Measurements from ENCODE around the gene RALB.

RALB gene

DNA sequence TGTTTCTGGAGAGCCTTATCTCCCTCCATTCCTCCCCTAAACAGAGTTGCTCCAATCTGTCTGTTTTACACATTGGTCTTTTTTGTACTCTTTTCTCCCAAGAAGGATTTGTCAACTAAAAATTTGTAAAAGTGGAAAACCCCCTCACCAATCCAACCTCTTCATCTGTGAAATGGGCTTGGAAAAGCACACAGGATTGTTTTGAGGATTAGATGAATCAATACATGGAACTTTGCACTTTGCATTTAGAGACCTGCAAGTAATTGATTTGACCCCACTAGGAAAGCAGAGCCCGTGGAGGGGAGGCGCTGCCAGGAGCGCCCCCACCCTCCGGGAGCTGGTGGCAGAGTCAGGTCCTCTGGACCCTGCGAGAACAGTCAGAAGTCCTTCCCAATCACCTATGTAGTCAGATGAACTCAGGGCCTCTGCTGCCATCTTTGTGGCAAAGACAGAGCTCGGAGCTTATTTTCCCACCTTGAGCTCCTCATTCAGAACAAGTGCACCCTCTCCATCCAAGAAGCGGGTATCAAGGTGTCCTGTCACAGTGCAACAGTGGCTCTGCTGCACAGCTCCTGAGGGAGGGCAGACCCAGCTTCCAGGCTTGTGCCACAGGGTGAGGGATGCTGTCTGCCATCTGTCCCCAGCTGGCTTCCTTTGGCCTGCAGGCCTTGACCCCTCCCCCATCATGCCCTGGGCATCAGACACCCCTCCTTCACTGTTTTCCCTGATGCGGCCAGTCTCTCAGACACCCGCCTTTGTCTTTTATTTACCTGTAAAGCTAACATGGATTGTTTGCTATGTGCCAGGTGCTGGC, 27.7 kb upstream of the RALB start:
- peaks cover 17% of the 10 kb centered on the region for H3K79me2 ChIP-seq (ENCODE audit: low read length)
- peaks cover 15% of the 10 kb centered on the region for H3K27me3 ChIP-seq (ENCODE audit: low read depth, low read length)
- no peak overlapping the region for H3K4me3 ChIP-seq (ENCODE audit: low read length)
- TF ChIP-seq EZH2phosphoT487 (IDR thresholded peaks at IDR 0.05; ENCODE audit: low read depth): no peak
- TF ChIP-seq, protein P1, sequence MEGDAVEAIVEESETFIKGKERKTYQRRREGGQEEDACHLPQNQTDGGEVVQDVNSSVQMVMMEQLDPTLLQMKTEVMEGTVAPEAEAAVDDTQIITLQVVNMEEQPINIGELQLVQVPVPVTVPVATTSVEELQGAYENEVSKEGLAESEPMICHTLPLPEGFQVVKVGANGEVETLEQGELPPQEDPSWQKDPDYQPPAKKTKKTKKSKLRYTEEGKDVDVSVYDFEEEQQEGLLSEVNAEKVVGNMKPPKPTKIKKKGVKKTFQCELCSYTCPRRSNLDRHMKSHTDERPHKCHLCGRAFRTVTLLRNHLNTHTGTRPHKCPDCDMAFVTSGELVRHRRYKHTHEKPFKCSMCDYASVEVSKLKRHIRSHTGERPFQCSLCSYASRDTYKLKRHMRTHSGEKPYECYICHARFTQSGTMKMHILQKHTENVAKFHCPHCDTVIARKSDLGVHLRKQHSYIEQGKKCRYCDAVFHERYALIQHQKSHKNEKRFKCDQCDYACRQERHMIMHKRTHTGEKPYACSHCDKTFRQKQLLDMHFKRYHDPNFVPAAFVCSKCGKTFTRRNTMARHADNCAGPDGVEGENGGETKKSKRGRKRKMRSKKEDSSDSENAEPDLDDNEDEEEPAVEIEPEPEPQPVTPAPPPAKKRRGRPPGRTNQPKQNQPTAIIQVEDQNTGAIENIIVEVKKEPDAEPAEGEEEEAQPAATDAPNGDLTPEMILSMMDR (IDR thresholded peaks at IDR 0.05; ENCODE audit: low read depth, low read length): no peak
- no peaks in the 10 kb centered on the region for H4K20me1 ChIP-seq (ENCODE audit: insufficient read depth, low read length)
- H3K9me3 ChIP-seq (ENCODE audit: insufficient read depth, low read length): peaks cover 5% of the 10 kb centered on the region; the same call in 1 of the 2 replicates
- H3K4me2 ChIP-seq (ENCODE audit: low read length): no peak overlapping the region
- no peak overlapping the region for H3K9ac ChIP-seq (ENCODE audit: low read length)
- H3K4me1 ChIP-seq (ENCODE audit: low read length): peaks cover 16% of the 10 kb centered on the region
- H2AFZ ChIP-seq (ENCODE audit: low read depth, low read length): no peak overlapping the region
- no peak overlapping the region for H3K27ac ChIP-seq (ENCODE audit: low read length)
- peaks cover 7% of the 10 kb centered on the region for H3K36me3 ChIP-seq (replicated peaks; ENCODE audit: low read depth, low read length)

GRCh38 chr2:120225549-120226065, 27.0 kb upstream of the RALB start:
- H3K4me3 ChIP-seq (ENCODE audit: low read length): no peak overlapping the region
- no peak overlapping the region for H3K4me2 ChIP-seq (ENCODE audit: low read length)
- H3K4me1 ChIP-seq (ENCODE audit: low read length): peaks cover 16% of the 10 kb centered on the region
- peaks cover 7% of the 10 kb centered on the region for H3K36me3 ChIP-seq (replicated peaks; ENCODE audit: low read depth, low read length)
- TF ChIP-seq, protein P1 (IDR thresholded peaks at IDR 0.05; ENCODE audit: low read depth, low read length): no peak
- no peak for TF ChIP-seq EZH2phosphoT487 (IDR thresholded peaks at IDR 0.05; ENCODE audit: low read depth)
- H2AFZ ChIP-seq (ENCODE audit: low read depth, low read length): no peak overlapping the region
- H3K9ac ChIP-seq (ENCODE audit: low read length): no peak overlapping the region
- peaks cover 17% of the 10 kb centered on the region for H3K79me2 ChIP-seq (ENCODE audit: low read length)
- no peak overlapping the region for H3K27ac ChIP-seq (ENCODE audit: low read length)
- peaks cover 15% of the 10 kb centered on the region for H3K27me3 ChIP-seq (ENCODE audit: low read depth, low read length)
- no peaks in the 10 kb centered on the region for H4K20me1 ChIP-seq (ENCODE audit: insufficient read depth, low read length)
- peaks cover 5% of the 10 kb centered on the region; the same call in 1 of the 2 replicates for H3K9me3 ChIP-seq (ENCODE audit: insufficient read depth, low read length)

DNA sequence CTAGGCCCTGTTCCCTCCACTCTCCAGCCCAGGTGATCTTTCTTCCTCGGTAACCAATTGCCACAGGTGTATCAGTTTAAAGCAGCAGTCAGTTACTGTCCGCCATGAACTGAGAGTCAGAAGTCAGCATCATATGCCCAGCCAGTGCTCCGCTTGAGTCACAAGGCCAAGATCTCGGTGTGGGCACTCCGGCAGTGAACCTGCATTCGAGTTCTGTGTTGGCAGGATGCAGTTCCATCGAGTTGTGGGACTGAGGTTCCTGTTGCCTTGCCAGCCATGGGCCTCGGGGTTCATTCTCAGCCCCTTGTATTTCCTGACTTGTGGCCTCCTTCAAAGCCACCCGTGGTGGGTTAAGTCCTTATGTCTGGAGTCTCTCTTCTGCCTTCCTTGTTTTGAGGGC, 26.3 kb upstream of the RALB start:
- H3K4me3 ChIP-seq (ENCODE audit: low read length): no peak overlapping the region

More for the DNA sequence above, 26.3 kb upstream of the RALB start:
- H3K79me2 ChIP-seq (ENCODE audit: low read length): peaks cover 13% of the 10 kb centered on the region
- H3K9me3 ChIP-seq (ENCODE audit: insufficient read depth, low read length): peaks cover 5% of the 10 kb centered on the region; the same call in 1 of the 2 replicates
- H3K4me2 ChIP-seq (ENCODE audit: low read length): no peak overlapping the region
- H2AFZ ChIP-seq (ENCODE audit: low read depth, low read length): no peak overlapping the region
- peaks cover 16% of the 10 kb centered on the region for H3K4me1 ChIP-seq (ENCODE audit: low read length)
- TF ChIP-seq EZH2phosphoT487 (IDR thresholded peaks at IDR 0.05; ENCODE audit: low read depth): no peak
- TF ChIP-seq, protein P1 (IDR thresholded peaks at IDR 0.05; ENCODE audit: low read depth, low read length): no peak
- peaks cover 7% of the 10 kb centered on the region for H3K36me3 ChIP-seq (replicated peaks; ENCODE audit: low read depth, low read length)
- H4K20me1 ChIP-seq (ENCODE audit: insufficient read depth, low read length): no peaks in the 10 kb centered on the region
- no peak overlapping the region for H3K9ac ChIP-seq (ENCODE audit: low read length)
- H3K27me3 ChIP-seq (ENCODE audit: low read depth, low read length): peaks cover 15% of the 10 kb centered on the region
- H3K27ac ChIP-seq (ENCODE audit: low read length): no peak overlapping the region
